Muscle layer of colon (tissue), 2 donors: ENCODE measurements around the gene LHB.
"Not testable (repeated sequence)": the region's sequence is repeated elsewhere in the genome, so short reads cannot be mapped to it uniquely, and the experiment has no call there.

ENCODE experiments used
- H3K27ac ChIP-seq: one replicate; pipeline ENCODE4 v1.7.0; 2013; ENCODE audit warnings: low read depth, mild to moderate bottlenecking, low read length, moderate library complexity
- H3K27me3 ChIP-seq, 2 donors: one replicate each; pipeline ENCODE4 v1.7.0; 2013; ENCODE audit warnings: low read length in 2 of 2, mild to moderate bottlenecking in 2 of 2; ENCODE audit not compliant: insufficient read depth in 2 of 2, control insufficient read depth in 1 of 2
- H3K36me3 ChIP-seq: one replicate; pipeline ENCODE4 v1.7.0; 2013; ENCODE audit warnings: mild to moderate bottlenecking, low read length; ENCODE audit not compliant: insufficient read depth
- H3K4me1 ChIP-seq: one replicate; pipeline ENCODE4 v1.7.0; 2013; ENCODE audit warnings: mild to moderate bottlenecking, low read length; ENCODE audit not compliant: insufficient read depth
- H3K4me3 ChIP-seq, 2 donors: one replicate each; pipeline ENCODE4 v1.7.0; 2013; ENCODE audit warnings: low read length in 2 of 2, low read depth in 1 of 2, mild to moderate bottlenecking in 1 of 2, moderate library complexity in 1 of 2
- H3K9ac ChIP-seq: one replicate; pipeline ENCODE4 v1.7.0; 2013; ENCODE audit warnings: low read length
- H3K9me3 ChIP-seq: one replicate; pipeline ENCODE4 v1.7.0; 2013; ENCODE audit warnings: mild to moderate bottlenecking, low read length
- donor health status: abdominal sarcoma.
- donor health status: Adenocarcinoma of cecum.

LHB gene

GRCh38 chr19:49031642-49032301 is 14.9 kb upstream of the LHB start, which contains the start of gene CGB2:
Gene CGB2 (plus strand): TSS chr19:49031890. CDS start chr19:49032096, 206 bp downstream.
- not testable (repeated sequence) for H3K9me3 ChIP-seq, H3K4me3 ChIP-seq, H3K36me3 ChIP-seq, H3K4me1 ChIP-seq, H3K27me3 ChIP-seq, H3K9ac ChIP-seq, H3K27ac ChIP-seq

- H3K4me3 ChIP-seq, H3K4me1 ChIP-seq, H3K27me3 ChIP-seq, H3K27ac ChIP-seq, H3K36me3 ChIP-seq, H3K9ac ChIP-seq, H3K9me3 ChIP-seq: not testable (repeated sequence)
These were observed 13.4 kb upstream of the LHB start for GRCh38 chr19:49030323-49030722.

- H3K4me3 ChIP-seq, H3K36me3 ChIP-seq, H3K9me3 ChIP-seq, H3K27me3 ChIP-seq, H3K4me1 ChIP-seq, H3K9ac ChIP-seq, H3K27ac ChIP-seq: not testable (repeated sequence)
These were observed 12.9 kb upstream of the LHB start for GRCh38 chr19:49029749-49030148.

- not testable (repeated sequence) for H3K4me1 ChIP-seq, H3K9ac ChIP-seq, H3K27me3 ChIP-seq
These were observed 11.8 kb upstream of the LHB start for GRCh38 chr19:49028686-49029085.

GRCh38 chr19:49025599-49025998 is 8.7 kb upstream of the LHB start:
- not testable (repeated sequence) for H3K36me3 ChIP-seq, H3K4me3 ChIP-seq, H3K9ac ChIP-seq, H3K27me3 ChIP-seq, H3K27ac ChIP-seq, H3K9me3 ChIP-seq, H3K4me1 ChIP-seq

More at GRCh38 chr19:49028686-49029085, 11.8 kb upstream of the LHB start:
- H3K4me3 ChIP-seq, H3K36me3 ChIP-seq, H3K27ac ChIP-seq, H3K9me3 ChIP-seq: not testable (repeated sequence)

- not testable (repeated sequence) for H3K9ac ChIP-seq, H3K27ac ChIP-seq, H3K4me1 ChIP-seq, H3K9me3 ChIP-seq, H3K4me3 ChIP-seq, H3K36me3 ChIP-seq
- peaks cover 0 to 11% of the 10 kb centered on the region in 2 donors for H3K27me3 ChIP-seq
These were observed 8.2 kb upstream of the LHB start for GRCh38 chr19:49025088-49025487.

- not testable (repeated sequence) for H3K4me3 ChIP-seq, H3K36me3 ChIP-seq, H3K27ac ChIP-seq, H3K9ac ChIP-seq, H3K9me3 ChIP-seq, H3K4me1 ChIP-seq
- H3K27me3 ChIP-seq, result peaks cover 0 to 19% of the 10 kb centered on the region in 2 donors
These were observed 7.3 kb upstream of the LHB start, which contains the start of gene CGB3 for GRCh38 chr19:49024233-49024632. Gene CGB3 (minus strand): TSS chr19:49024333. CDS start chr19:49023971, 362 bp downstream.

- Histone ChIP-seq H3K27ac (no peak overlapping the region), H3K27me3 (peaks cover 0 to 37% of the 10 kb centered on the region in 2 donors), H3K9me3 (no peaks in the 10 kb centered on the region), H3K4me3 (no peak overlapping the region), H3K9ac (no peak overlapping the region), H3K36me3 (no peaks in the 10 kb centered on the region), H3K4me1 (no peaks in the 10 kb centered on the region)
These were observed 5.2 kb upstream of the LHB start for GRCh38 chr19:49022116-49022515.

- Histone ChIP-seq H3K4me1 (no peaks in the 10 kb centered on the region), H3K9me3 (no peaks in the 10 kb centered on the region), H3K27ac (no peak overlapping the region), H3K36me3 (no peaks in the 10 kb centered on the region), H3K4me3 (no peak overlapping the region), H3K27me3 (peaks cover 0 to 37% of the 10 kb centered on the region in 2 donors), H3K9ac (no peak overlapping the region)
These were observed 4.3 kb upstream of the LHB start for GRCh38 chr19:49020931-49021895.

- no peak overlapping the region for H3K4me3 ChIP-seq
- peaks cover 7% of the 10 kb centered on the region for H3K36me3 ChIP-seq
- no peak overlapping the region for H3K27ac ChIP-seq
- H3K9me3 ChIP-seq, result no peaks in the 10 kb centered on the region
- H3K27me3 ChIP-seq, result peaks cover 0 to 37% of the 10 kb centered on the region in 2 donors
- no peaks in the 10 kb centered on the region for H3K4me1 ChIP-seq
- H3K9ac ChIP-seq, result no peak overlapping the region
These were observed 3.5 kb upstream of the LHB start for GRCh38 chr19:49020342-49020741.

- peaks cover 10% of the 10 kb centered on the region for H3K36me3 ChIP-seq
- no peaks in the 10 kb centered on the region for H3K4me1 ChIP-seq
- no peak overlapping the region for H3K9ac ChIP-seq
- H3K9me3 ChIP-seq, result no peaks in the 10 kb centered on the region
- no peak overlapping the region for H3K27ac ChIP-seq
- peak overlapping the region in 1 of 2 donors; percentile 53 for H3K4me3 ChIP-seq
- peaks cover 0 to 37% of the 10 kb centered on the region in 2 donors for H3K27me3 ChIP-seq
These were observed 2.5 kb upstream of the LHB start for GRCh38 chr19:49019242-49019932.
